PFSK-1 (cell line): ENCODE data around the gene MAP2K6.

ENCODE experiments used
- FOXP2 ChIP-seq: optimal IDR thresholded peaks from 2 replicates; pipeline ENCODE3; 2011; ENCODE audit warnings: borderline replicate concordance, control low read depth, inconsistent platforms; ENCODE audit not compliant: insufficient read depth; ENCODE audit errors: extremely low read length, extremely low read depth
- POLR2AphosphoS5 ChIP-seq: IDR thresholded peaks from 2 replicates; pipeline ENCODE4 v1.6.1; 2012; ENCODE audit warnings: low read depth, mild to moderate bottlenecking, control low read depth, low read length, moderate library complexity
- REST ChIP-seq, 2 experiments: IDR thresholded peaks; 2 replicates each; pipeline versions ENCODE4 v1.6.1 to v1.8.0; 2011 to 2012; ENCODE audit warnings: low read depth in 2 of 2, low read length in 2 of 2, control low read depth in 1 of 2, inconsistent platforms in 1 of 2, mild to moderate bottlenecking in 1 of 2, moderate library complexity in 1 of 2; ENCODE audit not compliant: insufficient read depth in 1 of 2
- SIN3A ChIP-seq: IDR thresholded peaks from 2 replicates; pipeline ENCODE4 v1.6.1; 2012; ENCODE audit warnings: mild to moderate bottlenecking, low read length, moderate library complexity, borderline replicate concordance; ENCODE audit not compliant: insufficient read depth
- TAF1 ChIP-seq: IDR thresholded peaks from 2 replicates; pipeline ENCODE4 v1.6.1; 2012; ENCODE audit warnings: low read length, control low read depth, borderline replicate concordance; ENCODE audit not compliant: insufficient read depth

- TF ChIP-seq REST (IDR thresholded peaks at IDR 0.05; ENCODE audit: insufficient read depth in 1 of 2, low read depth in 2 of 2, low read length in 2 of 2): no peak
- no peak for TF ChIP-seq SIN3A
- no peak for TF ChIP-seq POLR2AphosphoS5
- no peak for TF ChIP-seq TAF1
- TF ChIP-seq FOXP2: no peak
Observed at GRCh38 chr17:69523244-69523861, 108.9 kb downstream of the MAP2K6 start.
